GM11168 (cell line): ENCODE measurements around the gene GNB1L.

Source experiments
- in situ Hi-C: fragments of 300-500 bp; cut with MboI; formaldehyde crosslinking; loops from one replicate; pipeline ENCODE4 v1.12.0; 2022; ENCODE audit warnings: low sequenced_read_pairs; ENCODE audit not compliant: unreplicated experiment

Gene GNB1L

DNA sequence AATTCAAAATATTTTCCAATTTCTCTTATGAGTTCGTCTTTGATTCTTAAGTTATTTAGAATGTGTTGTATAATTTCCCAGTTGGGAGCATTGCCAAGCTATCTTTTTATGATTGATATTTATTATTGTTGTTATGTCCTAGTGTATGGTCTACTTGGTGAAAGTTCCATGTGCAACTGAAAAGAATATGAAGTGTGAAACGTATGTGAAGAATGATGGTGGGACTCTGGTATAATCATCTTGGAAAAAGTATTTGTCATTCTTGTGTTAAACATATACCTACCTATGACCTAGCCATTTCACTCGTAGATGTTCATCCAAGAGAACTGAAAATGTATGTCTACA lies 12.0 kb upstream of the GNB1L start:
- in situ Hi-C loops, result no loop called here

DNA sequence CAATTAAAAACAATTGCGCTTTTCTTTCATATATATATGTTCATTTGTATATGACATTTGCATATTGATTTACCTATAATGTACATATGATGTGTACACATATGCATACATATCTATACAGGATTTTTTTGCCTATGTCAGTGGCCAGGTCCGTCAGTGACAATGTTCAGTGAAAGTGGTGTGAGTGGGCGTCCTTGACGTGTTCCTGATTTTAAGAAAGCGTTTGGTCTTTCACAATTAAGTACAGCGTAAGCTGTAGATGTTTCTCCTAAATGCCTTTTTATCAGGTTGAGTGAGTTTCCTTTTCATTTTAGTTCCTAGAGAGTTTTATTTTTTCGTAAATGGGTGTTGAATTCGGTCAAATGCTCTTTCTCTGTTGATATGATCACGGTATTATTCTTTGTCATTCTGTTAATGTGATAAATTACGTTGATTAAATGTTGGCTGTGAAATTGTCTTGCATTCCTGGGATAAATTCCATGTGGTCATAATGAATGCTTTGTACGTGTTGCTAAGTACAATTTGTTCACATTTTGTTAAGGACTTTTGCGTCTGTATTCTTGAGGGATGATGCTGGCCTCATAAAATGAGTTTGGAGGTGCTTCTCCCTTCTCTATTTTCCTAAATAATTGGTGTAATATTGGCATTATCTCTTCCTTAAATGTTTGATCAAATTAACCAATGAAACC lies 10.6 kb upstream of the GNB1L start:
- in situ Hi-C loops, result no loop called here

DNA sequence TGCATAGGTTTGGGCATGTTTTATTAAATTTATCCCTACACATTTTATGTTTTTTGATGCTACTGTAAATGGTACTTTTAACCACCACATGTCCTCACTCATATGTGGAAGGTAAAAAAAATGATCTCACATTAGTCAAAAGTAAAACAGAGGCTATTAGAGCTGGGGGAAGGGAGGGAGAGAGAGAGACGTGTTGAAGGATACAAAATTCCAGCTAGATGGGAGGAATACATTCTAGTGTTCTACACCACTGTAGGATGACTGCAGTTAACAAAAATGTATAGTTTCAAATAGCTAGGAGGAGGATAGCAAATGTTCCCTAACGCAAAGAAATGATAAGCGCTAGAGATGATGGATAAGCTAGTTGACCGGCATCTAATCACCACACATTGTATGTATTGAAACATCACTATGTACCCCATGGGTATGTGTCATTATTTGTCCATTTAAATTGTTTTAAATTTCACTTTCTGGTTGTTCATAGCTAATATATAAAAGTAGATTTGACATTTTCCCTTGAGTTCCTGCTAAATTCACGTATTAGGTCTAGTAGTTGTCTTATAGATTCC lies 9.9 kb upstream of the GNB1L start:
- in situ Hi-C loops, result no loop called here

DNA sequence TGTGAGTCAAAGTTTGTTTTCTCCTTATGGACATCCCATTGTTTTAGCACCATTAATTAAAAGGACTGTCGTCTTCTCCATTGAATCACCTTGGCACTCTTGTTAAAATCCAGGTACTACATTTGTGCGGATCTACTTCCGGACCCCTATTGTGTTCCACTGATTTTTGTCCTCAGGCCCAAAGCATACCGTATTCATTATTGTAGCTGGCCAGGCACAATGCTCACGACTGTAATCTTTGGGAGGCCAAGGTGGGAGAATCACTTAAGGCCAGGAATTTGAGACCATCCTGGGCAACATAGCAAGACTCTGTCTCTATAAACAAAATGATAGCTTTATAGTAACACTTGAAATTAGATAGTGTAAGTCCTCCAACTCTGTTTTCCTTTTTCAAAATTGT lies 8.9 kb upstream of the GNB1L start:
- in situ Hi-C loops, result no loop called here

DNA sequence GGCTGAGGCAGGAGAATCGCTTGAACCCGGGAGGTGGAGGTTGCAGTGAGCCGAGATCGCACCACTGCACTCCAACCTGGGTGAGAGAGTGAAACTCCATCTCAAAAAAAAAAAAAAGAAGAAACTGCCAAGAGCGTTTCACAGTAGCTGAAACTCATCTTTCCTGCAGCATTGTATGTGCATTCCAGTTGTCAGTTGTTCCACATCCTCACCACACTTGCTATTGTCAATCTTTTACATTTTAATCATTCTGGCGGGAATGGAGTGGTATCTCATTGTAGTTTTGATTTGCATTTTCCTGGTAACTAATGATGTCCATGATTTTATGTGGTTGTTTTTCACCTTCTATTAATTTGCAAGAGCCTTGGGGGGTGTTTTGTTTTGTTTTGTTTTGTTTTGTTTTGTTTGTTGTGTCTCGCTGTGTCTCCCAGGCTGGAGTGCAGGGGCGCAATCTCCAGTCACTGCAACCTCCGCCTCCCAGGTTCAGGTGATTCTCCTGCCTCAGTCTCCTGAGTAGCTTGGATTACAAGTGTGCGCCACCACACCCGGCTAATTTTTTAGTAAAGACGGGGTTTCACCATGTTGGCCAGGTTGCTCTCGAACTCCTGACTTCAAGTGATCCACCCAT lies 8.1 kb upstream of the GNB1L start:
- in situ Hi-C loops, result no loop called here

DNA sequence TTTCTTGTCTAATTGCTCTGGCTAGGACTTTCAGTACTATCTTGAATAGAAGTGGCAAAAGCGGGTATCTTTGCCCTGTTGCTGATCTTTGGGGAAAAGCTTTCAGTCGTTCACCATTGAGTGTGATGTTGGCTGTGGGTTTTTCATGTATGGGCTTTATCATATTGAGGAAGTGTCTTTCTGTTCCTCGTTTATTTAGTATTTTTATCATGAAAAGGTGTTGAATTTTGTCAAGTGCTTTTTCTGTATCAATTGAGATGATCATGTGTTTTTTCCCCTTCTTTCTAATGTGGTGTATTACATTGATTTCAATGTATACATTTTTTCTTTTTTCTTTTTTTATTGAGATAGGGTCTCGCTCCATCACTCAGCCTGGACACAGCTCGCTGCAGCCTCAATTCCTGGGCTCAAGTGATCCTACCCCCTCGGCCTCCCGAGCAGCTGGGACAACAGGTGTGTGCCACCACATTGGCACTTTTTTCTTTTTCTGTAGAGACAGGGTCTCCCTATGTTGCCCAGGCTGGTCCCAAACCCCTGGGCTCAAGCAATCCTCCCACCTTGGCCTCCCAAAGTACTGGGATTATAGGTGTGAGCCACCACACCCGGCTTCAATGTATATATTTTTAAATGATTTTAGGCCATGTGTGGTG lies 5.3 kb upstream of the GNB1L start:
- in situ Hi-C loops, result no loop called here

DNA sequence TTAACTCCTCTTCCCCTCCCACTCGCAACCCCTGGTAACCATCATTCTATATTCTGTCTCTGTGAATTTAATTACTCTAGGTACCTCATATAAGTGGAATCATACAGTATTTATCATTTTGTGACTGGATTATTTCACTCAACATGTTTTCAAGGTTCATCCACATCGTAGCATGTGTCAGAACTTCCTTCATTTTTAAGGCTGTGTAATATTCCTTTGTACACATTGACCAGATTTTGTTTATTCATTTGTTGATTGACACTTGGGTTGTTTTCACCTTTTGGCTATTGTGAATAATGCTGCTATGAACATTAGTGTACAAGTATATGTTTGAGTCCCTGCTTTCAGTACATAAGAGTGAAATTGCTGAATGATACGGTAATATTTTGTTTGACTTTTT lies 2.7 kb upstream of the GNB1L start:
- in situ Hi-C loops, result no loop called here

DNA sequence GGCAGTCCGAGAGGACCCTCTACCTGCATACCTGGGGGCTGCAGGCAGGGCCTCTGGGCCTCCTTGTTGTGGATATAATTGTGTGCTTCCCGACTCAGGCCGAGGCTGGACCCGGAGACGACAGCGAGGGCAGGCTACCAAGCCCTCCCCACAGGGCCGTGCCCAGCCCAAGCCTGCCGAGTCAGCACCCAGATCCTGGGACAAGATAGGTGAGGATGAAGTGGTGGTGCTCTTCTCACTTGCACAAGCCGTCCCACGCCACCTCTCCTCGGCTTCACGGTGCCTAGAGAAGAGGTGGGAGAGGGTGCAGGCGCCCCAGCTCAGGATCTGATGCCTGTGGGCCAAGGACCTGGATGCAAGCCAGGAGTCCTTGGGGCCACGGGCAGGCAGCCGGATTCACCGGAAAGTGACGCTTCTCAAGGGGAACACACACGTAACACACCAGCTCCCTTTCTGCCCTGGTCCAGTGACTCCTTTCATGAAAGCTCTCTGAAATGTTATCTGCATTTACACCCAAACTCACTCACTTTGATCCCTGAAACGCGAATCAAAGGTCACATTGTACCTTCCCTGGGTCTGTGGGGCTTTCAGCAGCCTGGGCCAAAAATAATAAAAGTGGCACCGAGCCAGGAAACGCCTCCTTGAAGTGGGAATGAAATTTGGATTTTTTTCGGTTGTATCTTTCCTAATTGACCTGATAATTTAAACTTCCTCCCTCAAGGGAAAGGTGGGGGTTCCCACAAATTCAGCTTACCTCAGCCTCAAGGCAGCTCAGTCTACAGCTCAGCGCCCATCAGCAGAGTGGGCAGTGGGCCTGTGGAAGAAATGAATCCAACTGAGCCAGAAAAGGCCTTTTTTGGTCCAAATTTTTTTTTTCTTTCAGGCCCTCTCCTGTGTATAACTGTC lies 1.1 kb upstream of the GNB1L start:
- in situ Hi-C loops, result no loop called here

DNA sequence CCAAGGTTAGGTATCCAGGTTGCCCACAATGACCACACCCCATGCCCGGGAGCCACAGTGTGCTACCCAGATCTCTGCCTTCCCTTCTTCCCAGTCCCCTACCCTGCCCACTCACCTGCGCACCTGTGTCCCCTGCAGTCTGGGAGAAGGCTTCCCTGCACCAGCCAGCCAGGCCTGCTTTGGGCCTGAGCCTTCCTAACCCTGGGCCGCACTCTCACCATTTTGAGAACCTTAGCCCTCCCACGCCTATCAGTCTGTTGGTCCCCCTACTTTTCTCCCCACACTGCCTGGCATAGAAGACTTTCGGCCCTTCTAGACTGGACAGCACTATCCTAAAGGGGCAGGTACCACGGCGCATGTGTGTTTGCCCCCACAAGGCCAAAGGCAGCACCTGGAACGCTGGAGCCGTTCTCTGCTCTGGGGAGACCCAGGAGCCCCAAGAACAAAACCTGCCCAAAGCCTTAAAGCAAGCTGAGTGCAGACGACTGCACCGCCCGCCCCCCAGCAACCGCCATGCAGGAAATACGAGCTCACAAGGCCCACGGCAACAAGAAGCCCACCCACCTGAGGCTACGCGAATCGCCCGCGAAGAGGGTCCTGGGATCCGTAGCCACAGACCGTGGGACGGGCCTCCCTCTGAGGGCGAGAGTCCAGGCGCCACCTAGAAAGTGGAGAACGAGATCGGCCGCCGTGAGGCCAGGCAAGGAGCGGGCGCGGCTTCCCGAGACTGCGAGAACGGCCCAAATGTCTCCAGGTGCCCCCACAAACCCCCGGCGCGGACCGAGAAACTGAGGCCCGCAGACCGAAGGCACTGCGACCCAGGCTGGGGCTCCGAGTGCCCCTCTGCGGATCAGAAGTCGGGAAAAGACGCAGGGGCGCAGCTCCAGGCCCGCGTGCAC lies 546 bp downstream of the GNB1L start:
- in situ Hi-C loops, result no loop called here

DNA sequence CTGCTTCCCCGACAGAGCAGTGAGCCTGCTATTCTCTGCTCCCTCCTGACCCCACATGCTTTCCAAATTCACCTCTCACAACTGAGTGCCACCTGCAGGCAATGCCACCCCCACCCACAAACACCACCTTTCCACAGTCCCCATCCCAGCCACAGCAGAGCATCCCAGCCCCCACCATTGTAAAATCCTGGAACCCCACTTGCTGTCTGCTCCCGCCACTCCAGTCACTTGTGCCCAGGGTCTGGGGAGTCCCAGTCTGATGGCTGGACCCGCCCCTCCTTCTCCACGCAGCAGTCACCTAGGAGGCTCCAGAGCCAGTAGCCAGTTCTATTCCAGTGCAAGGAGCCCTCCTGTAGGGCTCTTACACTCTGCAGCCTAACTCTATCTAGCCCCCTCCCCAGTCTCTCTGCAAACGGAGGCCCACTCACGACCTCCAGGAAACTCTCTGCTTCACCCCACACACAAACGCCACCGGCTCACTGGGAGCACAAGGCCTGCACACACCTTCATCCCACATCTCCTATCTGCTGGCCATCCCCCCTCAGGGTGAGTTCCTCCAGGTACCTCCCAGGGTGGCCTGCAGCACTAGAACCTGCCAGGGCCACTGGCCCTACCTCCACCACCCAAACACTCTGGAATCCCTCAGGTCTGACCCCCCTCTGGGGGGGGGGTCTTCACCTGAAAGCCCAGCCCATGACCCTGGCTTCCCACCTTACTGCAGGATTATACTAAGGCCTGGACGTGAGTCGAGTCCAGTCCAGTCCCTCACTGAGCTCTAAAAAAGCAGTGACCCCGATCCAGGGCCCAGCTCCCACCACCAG lies 1.4 kb downstream of the GNB1L start:
- in situ Hi-C loops, result no loop called here

DNA sequence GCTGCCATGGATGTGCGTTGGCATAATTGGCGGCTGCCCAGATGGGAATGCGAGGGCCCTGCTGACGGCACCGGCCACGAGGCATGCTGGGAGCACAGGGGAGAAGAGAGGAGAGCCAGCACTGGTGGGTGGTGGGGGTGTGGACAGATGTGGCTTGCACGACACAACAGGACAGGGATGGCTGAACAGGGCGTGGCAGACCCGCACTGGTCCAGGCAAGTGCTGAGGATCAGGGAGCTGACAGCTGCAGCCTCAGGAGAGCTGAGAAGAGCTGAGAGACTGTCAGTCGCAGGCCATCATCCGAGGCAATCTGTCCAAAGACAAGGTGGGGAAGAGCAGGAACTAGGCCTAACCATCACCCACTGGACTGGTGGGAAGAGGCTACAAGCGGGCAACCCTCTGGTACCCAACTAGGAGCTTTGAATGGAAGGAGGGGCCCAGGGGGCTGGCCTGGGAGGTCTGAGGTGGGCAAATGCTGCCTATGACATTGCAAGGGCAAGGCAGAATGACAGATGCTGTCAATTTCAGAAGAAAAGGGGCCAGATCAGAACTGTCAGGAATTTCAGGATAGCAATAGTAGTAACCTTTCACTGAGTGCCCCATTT lies 2.4 kb downstream of the GNB1L start:
- in situ Hi-C loops, result no loop called here

DNA sequence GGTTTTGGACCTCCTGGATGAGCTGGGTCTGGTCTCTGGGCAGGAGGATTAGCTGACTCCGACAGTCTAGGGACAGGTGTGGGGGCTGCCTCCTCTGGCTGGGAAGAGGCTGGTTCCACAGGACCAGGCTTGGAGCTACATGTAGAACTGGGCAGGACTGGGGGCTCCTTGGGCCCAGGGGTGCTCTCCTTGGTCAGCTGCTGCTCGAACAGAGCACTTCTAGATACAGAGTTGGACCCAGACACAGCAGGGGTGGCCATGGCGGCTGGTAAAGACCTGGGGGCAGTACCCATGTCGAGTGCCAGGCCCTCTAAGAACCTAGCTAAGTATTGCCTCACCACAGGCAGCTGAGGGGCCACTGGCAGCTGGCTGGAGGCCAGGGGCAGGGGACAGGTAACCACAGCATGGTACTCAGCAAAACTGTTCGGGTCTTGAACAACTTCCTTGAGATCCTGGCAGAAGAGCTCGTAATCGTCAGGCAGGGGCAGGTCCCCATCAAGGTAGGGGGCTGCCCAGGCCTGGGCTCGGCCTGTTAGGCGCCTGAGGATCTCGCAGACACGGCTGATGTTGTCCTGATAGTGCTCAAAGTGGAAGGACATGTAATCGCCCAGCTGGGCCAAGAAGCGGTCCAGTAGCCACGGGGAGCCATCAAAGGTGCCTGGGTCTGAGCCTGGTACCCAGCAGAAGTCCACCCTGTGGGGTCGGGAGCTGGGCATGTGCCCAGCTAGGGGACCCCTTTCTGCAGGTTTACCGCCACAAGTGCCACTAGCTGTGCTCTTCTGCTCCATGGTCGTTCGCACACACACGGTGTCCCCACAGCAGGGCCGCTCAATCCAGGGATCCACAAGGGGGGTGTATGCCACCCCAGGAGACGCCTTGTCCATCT lies 3.1 kb downstream of the GNB1L start:
- in situ Hi-C loops, result no loop called here

DNA sequence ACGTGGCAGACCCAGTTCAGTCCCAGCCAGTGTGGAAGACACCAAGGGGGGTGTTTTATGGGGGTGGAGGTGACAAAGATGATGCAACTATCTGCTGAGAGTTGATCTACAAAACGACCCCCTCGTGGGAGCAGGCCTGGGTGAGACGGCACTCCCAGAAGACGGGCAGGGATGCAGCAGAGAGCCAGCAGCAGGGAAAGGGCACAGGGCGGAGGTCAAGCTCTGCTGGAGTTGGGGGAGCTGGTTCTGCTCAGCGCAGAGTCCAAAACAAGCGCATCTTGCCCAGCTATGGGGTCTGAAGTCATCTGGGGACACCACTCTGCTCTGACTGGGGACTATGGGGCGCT lies 3.9 kb downstream of the GNB1L start:
- in situ Hi-C loops, result no loop called here

DNA sequence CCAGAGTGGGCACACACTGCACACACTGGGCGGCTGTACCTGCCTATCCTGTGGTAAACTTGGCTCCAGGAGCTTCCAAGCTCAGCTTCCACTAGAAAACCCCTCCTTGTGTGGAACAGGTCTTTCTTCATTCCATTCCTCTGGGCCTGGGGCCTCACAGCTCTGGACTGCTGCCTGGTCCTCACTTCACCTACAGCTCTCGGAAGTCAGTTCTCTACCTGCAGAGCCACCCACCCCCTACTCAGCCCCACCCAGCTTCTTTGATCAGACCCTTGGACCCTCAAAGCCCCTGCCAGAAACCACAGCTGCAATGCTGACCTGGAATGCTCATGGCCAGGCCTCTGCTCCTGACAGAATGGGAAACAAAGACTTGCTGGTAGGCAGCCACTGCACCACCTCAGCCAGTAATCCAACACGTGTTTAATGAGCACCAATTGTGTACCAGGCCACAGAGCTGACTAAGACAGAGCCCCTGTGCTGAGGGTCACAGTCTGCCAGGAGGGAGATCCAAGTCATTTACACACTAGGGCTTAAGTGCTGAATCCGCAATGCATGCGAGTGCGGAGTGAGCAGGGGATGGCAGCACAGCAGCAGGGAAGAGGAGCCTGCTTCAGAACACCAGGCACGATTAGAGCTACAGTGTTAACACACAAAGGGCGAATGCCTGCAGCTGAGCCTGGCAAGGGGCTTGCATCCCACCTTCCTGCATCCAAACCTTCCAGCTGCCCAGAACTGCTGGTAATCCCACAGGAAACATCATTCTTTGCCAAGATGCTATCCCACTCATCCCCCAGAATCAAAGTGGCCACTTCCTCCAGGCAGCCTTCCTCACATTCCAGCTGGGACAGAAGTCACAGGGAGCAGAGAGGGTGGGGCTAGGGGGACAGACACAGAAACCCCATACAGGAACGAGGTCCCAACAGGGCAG lies 4.6 kb downstream of the GNB1L start:
- in situ Hi-C loops, result no loop called here

DNA sequence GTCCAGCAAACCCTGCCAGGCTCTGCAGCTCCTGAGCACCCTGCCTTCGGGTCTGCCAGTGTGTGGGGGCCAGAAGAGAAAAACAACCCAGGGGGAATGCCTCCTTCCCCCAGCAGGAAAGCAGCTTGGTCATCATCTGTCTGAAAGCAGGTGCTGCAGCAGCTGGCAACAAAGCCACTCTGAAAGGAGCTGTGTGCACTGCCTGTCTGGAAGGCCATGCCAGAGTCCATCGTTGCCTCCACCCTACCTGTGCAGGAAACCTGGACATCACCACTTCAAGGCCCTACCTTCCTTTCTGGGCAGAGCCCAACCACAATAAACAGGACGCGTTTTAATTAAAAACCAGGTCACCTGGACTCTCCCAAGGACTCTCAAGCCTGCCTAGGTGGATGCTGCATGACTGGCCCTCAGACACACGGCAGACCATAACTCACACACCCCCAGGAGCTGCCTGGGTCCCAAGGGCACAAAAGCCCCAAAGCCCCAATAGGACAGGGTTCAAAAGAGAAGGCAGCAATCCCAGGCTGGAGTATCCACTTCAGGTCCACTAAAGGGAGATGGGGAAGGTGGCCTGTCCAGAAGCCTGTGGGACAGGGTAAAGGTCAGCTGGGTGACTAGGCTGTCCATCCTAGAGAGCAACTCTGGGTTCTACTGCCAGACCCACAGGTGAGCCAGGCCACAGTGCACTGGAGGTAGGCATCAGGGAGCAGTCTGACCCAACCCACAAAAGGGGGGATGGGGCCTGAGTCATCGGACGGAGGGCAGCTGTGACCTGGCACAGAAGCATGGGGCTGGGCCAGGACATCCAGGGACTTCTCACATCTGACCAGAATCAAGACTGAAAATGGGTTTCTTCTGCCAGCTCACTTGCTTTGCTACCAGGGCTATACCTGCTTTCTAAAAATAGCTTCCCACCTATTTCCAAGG lies 6.1 kb downstream of the GNB1L start:
- in situ Hi-C loops, result no loop called here

DNA sequence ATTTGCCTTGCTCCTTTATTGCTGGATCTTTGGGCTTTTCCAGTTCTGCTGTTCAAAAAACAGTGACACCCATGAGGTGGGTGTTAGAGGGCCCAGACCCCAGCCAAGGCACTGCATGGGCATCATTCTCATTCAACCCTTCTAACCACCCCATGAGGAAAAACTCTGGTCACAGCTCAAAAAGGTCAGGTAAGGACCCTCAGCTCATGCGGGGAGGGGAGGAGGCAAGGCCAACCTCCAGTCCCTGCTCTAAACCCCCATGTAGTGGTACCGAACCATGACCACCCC lies 7.4 kb downstream of the GNB1L start:
- in situ Hi-C loops, result no loop called here
